ENCODE results near the gene KAZN.
A peak's percentile ranks its signal among the peaks of the same experiment; 100 is the strongest.

KAZN gene

GRCh38 chr1:14897080-14897449 is 298.6 kb downstream of the KAZN start:
- peak; percentile 4 for DNase-seq

- DNase-seq: no peak
Measured at GRCh38 chr1:14897547-14897946, 299.1 kb downstream of the KAZN start.

- DNase-seq: no peak
Measured at GRCh38 chr1:14897997-14898645, 299.6 kb downstream of the KAZN start.

- DNase-seq: no peak
Measured at GRCh38 chr1:14899686-14900085, 301.2 kb downstream of the KAZN start.

- no peak for DNase-seq
Measured at GRCh38 chr1:14901371-14901954, 303.0 kb downstream of the KAZN start.

- no peak for DNase-seq
Measured at GRCh38 chr1:14903922-14904321, 305.4 kb downstream of the KAZN start.

GRCh38 chr1:14906665-14907064 is 308.2 kb downstream of the KAZN start:
- DNase-seq: no peak

- no peak for DNase-seq
Measured at GRCh38 chr1:14907416-14907815, 308.9 kb downstream of the KAZN start.

GRCh38 chr1:14909273-14909672 is 310.8 kb downstream of the KAZN start:
- no peak for DNase-seq

- no peak for DNase-seq
Measured at GRCh38 chr1:14909920-14910460, 311.5 kb downstream of the KAZN start.

- DNase-seq: no peak
Measured at GRCh38 chr1:14910984-14911721, 312.7 kb downstream of the KAZN start.

- DNase-seq: no peak
Measured at GRCh38 chr1:14912839-14913481, 314.5 kb downstream of the KAZN start.

GRCh38 chr1:14913482-14914177 is 315.1 kb downstream of the KAZN start:
- no peak for DNase-seq

- DNase-seq: no peak
Measured at GRCh38 chr1:14914351-14914988, 316.0 kb downstream of the KAZN start.

- DNase-seq: peak; percentile 65
Measured at GRCh38 chr1:14915356-14916054, 317.0 kb downstream of the KAZN start.

GRCh38 chr1:14919289-14919688 is 320.8 kb downstream of the KAZN start:
- DNase-seq: no peak

- no peak for DNase-seq
Measured at GRCh38 chr1:14919751-14920150, 321.3 kb downstream of the KAZN start.

GRCh38 chr1:14921057-14921456 is 322.6 kb downstream of the KAZN start:
- DNase-seq: no peak

GRCh38 chr1:14922942-14923726 is 324.6 kb downstream of the KAZN start:
- no peak for DNase-seq

- peak; percentile 35 for DNase-seq
Measured at GRCh38 chr1:14923727-14924452, 325.4 kb downstream of the KAZN start.
